Measurements from ENCODE around the gene KNCN.

The KNCN gene

DNA sequence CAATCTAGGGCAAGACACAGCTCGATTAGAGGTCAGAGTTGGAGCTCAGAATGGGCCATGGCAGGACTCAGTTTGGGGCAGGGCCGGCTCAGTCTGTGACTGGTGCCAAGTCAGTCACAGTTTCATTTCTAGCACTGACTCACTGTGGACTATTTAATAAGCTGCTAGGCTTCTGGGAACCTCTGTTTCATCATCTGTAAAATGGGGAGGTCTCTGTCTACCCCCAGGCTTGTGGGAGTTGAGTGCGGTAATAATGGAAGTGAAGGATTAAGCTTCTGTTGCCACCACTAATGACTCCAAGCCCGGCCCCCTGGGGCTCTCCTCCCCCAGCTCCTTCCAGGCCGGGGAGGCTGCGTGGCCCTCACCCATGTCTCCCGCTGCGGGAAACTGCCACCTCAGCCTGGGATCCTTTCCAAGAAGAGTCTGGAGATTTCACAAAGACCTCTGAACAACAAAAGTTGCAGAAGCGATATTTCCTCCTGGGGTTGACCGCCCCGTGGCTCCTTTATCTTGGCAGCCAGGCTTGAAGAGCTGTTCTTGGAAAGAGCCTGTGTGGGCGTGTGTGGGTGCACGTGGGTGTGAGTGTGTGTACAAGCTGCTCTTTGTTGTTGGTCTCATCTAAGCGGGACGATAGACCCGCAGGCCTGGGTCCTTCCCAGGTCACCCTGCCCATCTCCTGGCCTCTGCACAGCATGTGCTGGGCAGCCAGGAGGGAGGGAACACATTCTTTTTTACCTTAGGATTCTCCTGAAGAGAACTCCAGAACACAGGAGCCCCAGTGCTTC, 29.1 kb downstream of the KNCN start:
- no peak for DNase-seq

DNA sequence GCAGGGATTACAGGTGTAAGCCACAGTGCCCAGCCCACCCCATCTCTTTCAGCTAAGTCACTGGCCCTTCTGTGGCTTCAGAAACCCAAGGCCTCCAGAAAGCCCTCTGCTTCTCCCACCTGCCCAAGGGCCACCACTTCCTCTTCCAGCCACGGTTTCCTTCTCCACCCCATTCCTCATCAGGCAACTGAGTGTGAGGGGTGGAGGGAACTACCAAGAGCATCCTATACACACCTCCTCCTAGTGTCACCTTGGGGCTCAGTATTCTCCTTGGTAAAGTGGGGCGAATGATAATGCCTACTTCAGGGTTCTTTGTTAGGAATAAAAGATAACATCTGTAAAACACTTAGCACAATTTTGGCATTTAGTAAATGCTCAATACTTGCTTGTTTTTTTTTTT, 30.0 kb downstream of the KNCN start:
- no peak for DNase-seq

DNA sequence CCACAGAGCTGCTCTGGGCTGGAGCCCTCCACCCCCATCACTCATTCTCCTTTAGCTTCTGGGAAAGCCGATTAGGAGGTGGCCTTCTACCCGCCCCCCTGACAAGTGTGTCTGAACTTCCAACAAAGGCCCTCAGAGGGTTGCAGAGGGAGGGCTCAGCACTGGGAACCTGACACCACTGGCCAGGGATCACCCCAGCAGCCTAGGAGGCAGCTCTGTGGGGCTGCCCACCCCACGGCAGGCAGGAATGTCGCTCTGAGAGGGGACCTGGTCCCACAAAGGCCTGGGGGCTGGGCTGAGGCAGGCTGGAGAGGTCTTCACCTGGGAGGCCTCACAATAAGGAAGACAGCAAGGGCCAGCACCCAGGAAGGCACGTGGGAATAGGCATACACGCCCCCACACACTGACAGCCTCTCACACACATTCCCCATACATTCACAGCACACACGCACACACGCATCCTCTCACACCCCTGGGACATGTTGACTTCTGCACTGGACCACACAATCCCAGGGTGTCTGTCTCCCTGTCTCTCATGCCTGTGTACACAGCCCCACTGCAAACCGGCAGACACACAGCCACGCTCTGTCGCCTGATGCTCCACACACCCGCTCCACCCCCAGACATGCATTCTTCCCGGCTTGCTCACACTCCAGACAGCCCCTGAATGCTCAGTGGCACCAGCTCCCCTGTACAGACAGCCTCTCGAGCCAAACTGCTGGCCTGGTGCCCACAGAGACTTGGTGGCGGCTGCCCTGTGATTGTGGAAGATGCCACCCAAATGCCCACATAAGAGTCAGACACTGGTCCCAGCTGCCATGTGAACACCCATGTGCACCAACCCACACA, 31.2 kb downstream of the KNCN start:
- DNase-seq, result no peak

DNA sequence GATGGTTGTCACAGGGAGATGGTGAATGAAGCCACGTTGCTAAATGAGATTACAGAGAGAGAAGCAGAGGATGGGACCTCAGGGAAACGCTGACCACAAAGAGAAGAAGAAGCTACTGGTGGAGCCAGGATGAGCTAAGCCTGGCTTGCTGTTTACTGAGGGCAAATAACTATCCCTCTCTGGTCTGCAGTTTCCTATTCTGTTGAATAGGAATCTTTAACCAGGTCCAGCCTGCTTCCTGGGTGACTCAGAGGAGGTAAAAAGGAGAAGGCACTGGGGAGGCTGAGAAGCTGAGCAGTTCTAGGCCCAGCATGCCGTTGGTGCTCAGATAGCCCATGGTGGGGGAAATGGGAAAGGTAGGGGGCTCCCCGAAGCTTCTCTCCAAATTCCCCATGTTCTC, 32.2 kb downstream of the KNCN start:
- no peak for DNase-seq

DNA sequence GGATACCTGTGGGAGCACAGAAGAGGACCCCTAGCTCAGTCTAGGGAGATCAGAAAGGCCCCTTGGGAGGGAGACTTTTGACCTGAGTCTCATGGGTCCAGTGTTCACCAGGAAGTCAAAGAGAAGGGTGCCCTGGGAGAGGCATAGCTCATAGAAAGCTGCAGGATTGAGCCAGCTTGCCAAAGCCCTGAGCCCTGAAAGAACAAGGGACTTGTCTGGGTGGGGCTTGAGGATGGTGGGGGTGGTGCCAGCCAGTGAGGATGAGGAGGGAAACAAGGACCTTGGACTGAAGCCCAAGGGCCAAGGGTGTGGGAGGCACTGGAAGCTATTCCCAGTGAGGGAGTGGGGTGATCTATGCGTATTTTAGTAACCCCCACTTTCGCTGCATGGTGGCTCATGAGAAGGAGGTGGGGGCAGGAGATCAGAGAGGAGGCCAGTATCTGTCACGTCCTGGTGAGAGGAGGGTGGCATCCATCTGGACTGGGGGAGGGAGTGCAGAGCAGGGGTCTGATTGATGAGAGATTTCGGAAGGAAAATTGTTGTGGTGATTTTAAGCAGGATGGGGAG, 33.4 kb downstream of the KNCN start:
- no peak for DNase-seq

DNA sequence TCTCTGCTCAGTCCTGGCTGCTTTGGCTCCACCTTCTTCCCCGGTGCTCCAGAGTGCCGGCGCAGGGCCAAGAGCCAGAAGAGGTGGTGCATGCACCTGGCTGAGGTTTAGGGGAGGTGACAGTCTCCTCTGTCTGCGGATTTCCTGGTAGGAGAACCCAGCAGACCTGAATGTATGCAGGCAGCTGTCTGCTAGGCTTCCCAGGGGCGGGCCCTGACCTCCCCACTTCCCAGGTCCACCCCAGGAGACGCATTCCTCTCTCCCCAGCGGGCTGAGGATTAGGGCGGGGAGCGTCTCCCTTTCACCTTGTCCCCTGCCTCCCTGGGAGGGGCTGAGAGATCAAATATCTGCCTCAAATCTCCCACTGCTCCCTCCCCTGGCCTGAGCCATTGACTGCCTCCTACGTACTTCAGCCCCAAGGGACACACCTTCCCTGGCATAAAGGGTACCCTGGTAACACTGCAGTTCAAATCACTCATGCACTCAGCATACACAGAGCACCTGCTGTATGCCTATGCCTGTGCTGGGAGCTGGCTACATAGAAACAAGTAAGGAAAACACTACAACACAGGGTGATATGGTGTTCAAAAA, 34.3 kb downstream of the KNCN start:
- DNase-seq, result peak; percentile 94

DNA sequence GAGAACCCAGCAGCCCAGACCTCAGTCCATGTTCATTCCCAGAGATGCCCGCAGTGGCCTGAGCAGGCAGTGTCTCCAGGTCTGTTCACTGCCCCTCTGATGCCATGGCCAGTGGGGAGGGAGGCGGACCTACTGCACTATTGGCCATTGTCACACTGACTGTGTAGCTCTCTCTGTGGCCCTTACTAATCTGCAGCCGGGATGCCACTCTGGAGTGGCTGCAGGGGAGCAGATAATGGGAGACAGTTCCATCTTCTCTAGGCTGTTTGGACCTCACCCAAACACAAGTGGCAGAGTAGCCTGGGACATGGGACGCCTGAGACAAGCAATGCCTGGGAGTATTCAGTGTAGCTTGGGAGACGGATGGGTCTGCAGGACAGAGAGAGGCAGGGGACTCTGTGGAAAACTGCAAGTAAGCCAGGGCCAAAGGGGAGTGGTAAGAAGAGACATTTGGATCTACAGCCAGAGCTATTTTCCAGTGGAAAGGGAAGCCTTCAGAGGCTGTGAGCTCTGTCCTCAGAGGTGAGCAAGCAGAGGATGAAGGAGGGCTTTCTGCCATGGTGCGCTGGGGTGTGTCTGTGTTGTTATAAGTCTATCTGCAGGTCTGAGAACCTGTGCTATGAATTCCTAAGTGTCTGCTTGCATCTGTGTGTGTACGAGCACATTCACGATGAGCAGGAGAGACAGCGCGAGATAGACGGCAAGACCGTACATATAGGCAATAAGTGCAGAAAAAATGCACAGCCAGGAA, 35.1 kb downstream of the KNCN start:
- no peak for DNase-seq

DNA sequence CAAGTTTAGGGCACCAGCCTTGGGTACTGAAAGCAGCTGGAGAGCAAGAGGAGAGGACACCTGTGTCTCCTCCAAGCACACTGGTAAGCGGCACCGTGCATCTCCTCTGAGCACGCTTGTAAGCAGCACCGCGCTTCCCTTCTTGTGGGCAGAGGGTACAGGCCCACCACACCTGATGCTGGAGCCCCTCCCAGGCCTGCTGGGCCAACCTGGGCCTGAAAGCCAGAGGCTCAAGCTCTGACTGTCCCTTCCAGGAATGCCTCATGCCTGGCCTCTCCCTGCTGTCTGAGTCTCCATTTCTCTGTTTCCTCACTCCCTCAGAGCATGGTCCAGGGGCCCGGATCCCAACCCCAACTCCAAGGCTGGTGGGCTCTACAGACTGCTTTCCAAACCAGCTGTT, 35.9 kb downstream of the KNCN start:
- DNase-seq, result no peak

DNA sequence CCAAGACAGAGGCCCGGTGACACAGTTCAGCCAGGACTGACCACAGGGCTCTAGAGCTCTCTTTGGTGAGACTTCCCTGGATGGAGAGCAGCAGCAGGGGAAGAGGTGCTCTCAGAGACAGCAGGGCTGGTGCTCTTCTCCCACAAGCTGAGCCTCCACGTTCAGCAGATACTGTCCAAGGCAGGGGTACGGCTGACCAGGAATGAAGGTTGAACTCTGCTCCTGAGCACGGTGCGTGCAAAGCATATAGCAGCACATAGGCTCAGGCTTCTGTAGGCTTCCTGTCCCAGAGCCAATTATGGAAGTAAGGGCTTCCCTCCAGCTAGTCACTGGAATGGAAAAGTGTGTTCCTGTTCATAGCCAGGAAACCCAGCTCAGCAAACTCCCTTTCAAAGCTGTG, 37.9 kb downstream of the KNCN start:
- DNase-seq, result no peak

DNA sequence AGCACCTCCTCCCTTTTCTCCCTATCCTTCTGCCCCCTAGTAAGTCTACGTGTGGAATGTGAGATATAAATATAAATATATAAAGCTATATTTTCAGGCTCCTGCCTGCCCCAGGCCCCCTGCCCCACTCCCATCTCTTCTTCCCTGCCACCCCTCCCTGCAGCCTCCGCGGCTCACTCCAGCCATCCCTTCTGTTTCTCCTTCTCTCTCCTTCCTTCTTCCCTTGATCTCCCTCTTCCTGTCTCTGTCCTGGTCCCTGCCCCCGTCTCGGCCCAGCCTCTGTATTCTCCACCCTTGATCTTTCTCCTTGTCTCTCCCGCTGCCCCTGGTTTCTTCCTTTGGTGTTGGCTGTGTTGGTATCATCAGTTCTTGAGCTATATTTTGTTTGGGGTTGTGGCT, 38.7 kb downstream of the KNCN start:
- no peak for DNase-seq

DNA sequence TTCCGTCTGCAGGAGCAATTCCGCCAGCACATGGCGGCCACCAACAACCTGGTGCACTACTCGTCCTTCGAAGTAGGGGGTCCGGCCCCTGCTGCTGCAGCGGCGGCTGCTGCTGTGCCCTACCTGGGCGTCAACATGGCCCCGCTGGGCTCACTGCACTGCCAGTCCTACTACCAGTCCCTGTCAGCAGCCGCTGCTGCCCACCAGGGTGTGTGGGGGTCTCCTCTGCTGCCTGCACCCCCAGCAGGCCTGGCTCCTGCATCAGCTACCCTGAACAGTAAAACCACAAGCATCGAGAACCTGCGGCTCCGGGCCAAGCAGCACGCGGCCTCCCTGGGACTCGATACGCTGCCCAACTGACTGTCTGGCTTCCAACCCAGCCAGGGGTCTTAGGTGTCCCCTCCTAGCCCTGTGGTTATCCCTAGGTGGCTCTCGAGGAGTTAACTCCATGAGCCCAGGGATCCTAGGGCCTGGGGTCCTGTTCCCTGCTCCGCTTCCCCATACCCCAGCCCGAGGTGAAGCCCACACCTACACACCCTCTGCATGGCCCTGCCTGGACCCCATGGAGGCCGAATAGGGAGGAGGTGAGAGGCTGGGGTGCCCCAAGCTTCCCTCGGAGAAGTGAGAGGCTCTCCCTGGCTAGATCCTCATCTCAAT, 39.2 kb downstream of the KNCN start:
- DNase-seq, result no peak

DNA sequence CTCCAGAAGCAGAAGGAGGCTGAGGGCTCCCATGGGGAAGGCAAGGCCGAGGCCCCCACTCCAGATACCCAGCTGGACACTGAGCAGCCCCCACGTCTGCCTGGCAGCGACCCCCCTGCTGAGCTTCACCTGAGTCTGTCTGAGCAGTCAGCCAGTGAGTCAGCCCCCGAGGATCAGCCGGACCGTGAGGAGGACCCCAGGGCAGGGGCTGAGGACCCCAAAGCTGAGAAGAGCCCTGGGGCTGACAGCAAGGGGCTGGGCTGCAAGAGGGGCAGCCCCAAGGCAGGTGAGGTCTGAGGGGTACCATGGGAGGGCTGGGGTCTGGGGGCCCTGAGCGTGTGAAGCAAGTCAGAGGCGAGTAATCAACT, 40.5 kb downstream of the KNCN start:
- DNase-seq, result no peak

DNA sequence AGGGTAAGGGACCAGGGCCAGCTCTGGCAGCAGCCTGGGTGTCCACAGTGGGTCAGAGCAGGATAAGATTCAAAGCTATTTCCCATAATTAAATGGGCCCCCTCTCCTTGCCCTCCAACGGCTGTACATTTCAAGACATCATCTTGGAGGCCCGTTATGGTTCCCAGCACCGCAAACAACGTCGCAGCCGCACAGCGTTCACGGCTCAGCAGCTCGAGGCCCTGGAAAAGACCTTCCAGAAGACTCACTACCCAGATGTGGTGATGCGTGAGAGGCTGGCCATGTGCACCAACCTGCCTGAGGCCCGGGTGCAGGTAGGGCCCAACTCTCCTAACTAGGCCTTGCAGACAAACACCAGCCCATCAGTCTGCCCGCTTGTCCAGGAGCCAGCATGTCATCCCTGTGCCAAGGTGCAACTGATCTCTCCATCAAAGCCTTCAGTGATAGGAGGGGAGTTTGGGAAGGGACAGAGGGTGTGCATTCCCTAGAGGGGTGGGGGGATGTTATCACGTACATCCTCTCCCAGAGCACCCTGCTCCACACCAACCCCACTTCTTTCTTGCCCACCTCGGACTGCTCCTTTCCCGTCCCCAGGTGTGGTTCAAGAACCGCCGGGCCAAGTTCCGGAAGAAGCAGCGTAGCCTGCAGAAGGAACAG, 41.0 kb downstream of the KNCN start:
- no peak for DNase-seq

DNA sequence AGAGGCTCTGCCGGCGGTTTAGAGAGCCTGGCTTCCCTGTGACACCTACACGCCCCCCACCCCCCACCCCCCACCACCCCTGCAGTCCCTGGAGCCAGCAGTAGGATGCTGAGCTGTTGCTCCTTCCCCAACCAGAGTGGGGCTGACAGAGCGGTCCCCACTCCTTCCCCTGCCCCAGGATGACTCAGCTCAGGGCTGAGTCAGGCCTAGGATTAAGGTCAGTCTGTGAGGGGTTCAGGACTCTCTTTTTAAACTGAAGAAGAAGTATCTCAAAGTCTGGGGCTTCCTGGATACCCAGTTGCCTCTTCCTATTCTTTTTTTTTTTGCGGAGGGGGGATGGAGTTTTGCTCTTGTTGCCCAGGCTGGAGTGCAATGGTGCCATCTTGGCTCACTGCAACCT, 42.7 kb downstream of the KNCN start:
- no peak for DNase-seq

DNA sequence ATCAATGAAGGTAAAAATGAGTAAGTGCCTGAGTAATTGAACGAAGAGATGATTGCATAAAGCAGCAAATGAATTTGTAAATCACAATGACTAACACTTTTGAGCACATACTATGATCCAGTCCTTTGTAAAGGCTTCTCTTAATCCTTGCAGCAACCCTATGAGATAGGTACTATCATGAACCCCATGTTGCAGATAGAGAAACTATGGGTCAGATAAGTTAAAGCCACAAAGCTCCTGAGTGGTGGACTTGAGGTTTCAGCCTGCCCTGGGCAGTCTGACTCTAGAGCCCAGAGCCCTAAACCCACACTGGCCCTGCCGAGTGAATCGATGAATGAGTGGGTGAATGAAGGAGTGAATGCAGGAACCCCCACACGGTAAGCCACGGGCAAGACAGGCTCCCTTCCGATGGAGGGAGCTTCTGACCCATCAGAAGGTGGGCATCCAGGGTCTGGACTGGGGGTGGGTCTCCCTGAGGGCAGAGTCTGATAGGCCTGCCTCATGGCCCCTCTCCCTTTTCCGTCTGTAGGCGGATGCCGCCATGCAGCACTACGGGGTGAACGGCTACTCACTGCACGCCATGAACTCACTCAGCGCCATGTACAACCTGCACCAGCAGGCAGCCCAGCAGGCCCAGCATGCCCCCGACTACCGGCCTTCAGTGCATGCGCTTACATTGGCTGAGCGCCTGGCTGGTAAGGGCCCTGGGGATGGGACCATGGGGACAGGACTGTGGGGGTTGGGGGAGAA, 44.8 kb downstream of the KNCN start:
- no peak for DNase-seq

DNA sequence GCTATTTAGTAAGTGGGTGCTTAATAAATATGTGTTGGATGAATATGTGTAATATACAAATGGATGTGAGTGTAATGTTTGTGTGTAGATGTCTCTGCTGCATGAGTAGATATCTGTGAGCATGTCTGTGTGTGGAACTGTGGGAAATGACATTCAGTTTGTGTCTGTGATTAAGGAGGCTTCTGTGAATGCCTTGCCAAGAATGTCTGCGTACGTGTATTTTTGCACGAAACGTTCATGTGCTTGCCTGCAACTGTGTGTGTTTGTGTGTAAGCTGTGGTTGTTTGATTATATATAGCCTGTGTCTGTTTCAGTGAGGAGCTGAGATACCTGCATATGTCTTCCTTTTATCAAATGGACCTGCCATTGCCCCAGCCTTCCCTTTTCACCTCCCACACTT, 48.0 kb downstream of the KNCN start:
- DNase-seq, result no peak

DNA sequence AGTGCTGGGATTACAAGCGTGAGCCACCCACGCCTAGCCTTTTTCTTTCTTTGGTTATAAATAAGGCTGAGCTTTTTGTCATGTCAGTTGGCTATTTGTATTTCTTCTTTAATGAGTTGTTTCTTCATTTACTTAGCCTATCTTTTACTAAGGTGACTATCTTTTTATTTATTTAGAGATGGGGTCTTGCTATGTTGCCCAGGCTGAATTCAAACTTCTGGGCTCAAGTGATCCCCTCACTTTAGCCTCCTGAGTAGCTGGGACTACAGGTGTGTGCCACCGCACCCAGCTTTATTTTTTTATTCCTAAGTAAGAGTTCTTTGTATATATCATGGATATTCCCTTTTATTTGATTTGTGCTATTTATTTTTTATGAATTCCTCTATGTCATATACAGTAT, 49.9 kb downstream of the KNCN start:
- DNase-seq, result no peak

DNA sequence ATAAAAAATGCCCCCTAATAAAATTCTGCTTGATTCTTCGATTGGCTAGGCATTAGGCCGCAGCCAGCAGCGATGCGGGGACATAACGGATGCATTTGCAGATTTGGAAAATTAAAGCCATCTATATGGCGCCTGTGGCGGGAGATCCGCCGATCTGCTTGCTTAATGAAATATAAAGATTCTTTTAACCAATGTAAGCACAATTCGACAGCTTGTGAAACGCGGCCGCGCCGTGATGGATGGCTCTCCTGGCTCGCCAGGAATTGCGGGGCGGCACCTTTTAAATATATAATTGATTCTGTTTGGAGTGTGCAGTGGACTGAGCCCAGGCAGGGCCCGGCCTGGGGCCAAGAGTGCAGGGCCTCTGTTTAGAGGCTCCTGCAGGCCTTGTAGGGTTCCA, 53.8 kb downstream of the KNCN start:
- DNase-seq, result no peak

DNA sequence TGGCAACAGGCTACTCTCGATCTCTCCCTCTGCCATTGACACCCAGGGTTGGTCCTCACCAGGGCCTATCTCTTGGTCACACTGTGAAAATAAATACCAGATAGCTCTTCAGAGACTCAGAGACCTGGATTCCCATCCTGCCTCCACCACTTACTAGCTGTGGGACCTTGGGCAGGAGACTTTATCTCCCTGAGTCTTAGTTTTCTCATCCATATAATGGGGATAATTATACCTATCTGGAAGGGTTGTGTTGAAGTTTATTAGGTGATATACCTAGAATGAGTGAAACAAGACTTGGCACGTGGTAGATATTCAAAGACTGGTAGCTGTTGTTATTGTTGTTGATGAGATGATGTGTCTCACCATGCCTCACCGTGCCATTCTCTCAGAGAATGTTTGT, 54.4 kb downstream of the KNCN start:
- no peak for DNase-seq

DNA sequence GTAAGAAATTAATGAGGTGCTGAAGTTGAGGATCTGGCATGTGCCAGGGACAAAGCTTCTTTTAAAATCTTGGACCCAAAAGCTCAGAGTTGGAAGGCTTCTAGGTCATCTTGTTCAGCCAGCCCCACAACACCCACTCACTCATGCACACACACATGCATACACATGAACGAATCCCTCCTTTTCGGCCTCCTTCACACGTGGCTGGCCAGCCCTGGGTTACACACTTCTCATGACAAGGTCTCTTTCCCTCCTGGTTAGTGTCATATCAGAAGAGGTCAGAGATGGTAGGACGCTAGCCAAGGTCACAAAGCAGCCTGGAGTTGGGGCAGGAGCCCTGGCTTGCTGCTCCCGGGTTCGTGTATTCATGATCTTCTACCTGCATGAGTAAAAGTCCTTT, 54.9 kb downstream of the KNCN start:
- DNase-seq, result no peak

DNA sequence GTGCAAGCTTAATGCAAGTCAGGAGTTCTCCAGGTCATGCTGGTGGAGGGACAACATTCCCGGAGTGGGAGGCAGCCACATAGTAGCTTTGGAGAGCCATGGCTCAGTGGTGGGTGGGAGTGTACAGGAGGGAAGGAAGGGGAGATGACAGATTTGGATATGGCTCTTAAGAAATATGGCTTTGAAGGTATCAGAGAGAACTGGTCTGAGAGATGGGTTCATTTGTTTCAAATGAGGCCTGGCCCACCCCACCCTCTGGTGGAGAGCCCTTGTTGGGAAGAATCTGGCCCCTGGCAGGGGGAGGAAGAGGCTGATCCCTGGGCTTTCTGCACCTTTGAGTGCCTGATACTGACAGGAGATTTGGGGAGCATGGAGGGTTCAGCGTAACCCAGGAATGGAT, 55.7 kb downstream of the KNCN start:
- no peak for DNase-seq

Data from NCI-H2171 treated with DMSO at 0.1 percent for 48 hours (cell line).